Measurements from ENCODE around the gene CHKA. TPM values are rescaled to one million over a fixed set of nuclear protein-coding genes. Genes with fewer than 3 reads are reported as not detected.
A peak's percentile ranks its signal among the peaks of the same experiment; 100 is the strongest.

The CHKA gene
- total RNA-seq, 1 experiment from 2014 or later = 63.0 TPM

DNA sequence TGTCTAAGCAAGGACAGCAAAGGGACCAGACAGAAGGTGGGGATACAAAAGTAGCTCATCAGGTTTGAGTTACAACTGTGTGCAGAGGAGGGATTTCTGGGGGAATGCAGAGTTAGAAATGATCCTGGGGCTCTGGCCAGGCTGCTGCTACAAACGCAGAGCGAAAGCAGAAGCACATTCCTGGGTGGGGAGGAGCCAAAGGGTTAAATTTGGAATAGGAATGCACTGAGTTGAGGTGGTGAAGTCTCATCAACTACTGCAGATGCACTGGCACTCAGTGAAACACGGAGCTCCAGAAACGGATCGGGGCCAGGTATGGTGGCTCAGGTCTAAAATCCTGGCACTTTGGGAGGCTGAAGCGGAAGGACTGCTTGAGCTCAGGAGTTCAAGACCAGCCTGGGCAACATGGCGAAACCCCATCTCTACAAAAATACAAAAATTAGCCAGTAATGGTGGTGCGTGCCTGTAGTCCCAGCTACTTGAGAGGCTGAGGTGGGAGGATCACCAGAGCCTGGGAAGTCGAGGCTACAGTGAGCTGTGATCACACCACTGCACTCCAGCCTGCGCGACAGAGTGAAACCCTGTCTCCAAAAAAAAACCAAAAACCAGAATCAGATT is 3.2 kb downstream of the CHKA start:
- no peak overlapping the region for H2BK5ac ChIP-seq (ENCODE audit: insufficient read length, low read length)
- no peaks in the 10 kb centered on the region for H3K79me1 ChIP-seq (ENCODE audit: insufficient read depth, low read depth, low read length, poor library complexity, severe bottlenecking)
- Mint-ChIP-seq H3K9me3 (no peaks in the 10 kb centered on the region), H3K27me3 (ENCODE audit: low read depth) (no peaks in the 10 kb centered on the region), H3K4me3 (peak overlapping the region; percentile 67 to 82), H3K36me3 (ENCODE audit: insufficient read depth in 1 of 3, low read depth in 3 of 3) (peaks cover 5 to 37% (median 21%) of the 10 kb centered on the region in 3 experiments; a peak in 5 of 7 replicates), H3K4me1 (peaks cover 35 to 46% of the 10 kb centered on the region in 2 experiments), H3K27ac (peak overlapping the region; percentile 55 to 86 (median 84); a peak in 6 of 7 replicates)
- no peak overlapping the region for H3K18ac ChIP-seq (ENCODE audit: insufficient read length, low read depth, low read length)
- no peak overlapping the region for H3K56ac ChIP-seq (ENCODE audit: insufficient read length, low read depth, low read length)
- no peak overlapping the region for H3K27ac ChIP-seq (ENCODE audit: insufficient read length, low read depth, low read length)
- H2BK120ac ChIP-seq (ENCODE audit: low read depth, low read length, poor library complexity, severe bottlenecking) = no peak overlapping the region
- no peak overlapping the region for H2BK15ac ChIP-seq (ENCODE audit: low read depth, low read length)
- H3K23me2 ChIP-seq (ENCODE audit: insufficient read length, low read depth, low read length, poor library complexity, severe bottlenecking) = peaks cover 18% of the 10 kb centered on the region
- H2BK20ac ChIP-seq (ENCODE audit: low read depth, low read length, poor library complexity, severe bottlenecking) = no peak overlapping the region
- peak; percentile 54 for DNase-seq
- H2BK12ac ChIP-seq (ENCODE audit: insufficient read length, low read depth, low read length) = no peak overlapping the region
- peak overlapping the region; percentile 46 for H3K4me2 ChIP-seq (ENCODE audit: insufficient read depth, insufficient read length, low read length)
- TF ChIP-seq, protein P1, sequence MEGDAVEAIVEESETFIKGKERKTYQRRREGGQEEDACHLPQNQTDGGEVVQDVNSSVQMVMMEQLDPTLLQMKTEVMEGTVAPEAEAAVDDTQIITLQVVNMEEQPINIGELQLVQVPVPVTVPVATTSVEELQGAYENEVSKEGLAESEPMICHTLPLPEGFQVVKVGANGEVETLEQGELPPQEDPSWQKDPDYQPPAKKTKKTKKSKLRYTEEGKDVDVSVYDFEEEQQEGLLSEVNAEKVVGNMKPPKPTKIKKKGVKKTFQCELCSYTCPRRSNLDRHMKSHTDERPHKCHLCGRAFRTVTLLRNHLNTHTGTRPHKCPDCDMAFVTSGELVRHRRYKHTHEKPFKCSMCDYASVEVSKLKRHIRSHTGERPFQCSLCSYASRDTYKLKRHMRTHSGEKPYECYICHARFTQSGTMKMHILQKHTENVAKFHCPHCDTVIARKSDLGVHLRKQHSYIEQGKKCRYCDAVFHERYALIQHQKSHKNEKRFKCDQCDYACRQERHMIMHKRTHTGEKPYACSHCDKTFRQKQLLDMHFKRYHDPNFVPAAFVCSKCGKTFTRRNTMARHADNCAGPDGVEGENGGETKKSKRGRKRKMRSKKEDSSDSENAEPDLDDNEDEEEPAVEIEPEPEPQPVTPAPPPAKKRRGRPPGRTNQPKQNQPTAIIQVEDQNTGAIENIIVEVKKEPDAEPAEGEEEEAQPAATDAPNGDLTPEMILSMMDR (conservative IDR thresholded peaks at IDR 0.05) = no peak
- H3K9me3 ChIP-seq (ENCODE audit: control insufficient read depth, low read depth, low read length) = no peaks in the 10 kb centered on the region
- no peak overlapping the region for H3K23ac ChIP-seq (ENCODE audit: insufficient read length, low read depth, low read length)
- no peak overlapping the region for H3K4ac ChIP-seq (ENCODE audit: low read depth, low read length)
- no peaks in the 10 kb centered on the region for H3K27me3 ChIP-seq (ENCODE audit: insufficient read depth, low read length)
- no peak overlapping the region for H3K14ac ChIP-seq (ENCODE audit: insufficient read depth, low read length)
- H4K5ac ChIP-seq (ENCODE audit: insufficient read length, low read depth, low read length) = no peak overlapping the region
- no peak overlapping the region for H4K91ac ChIP-seq (ENCODE audit: insufficient read length, low read depth, low read length)
- no peaks in the 10 kb centered on the region for H4K20me1 ChIP-seq (ENCODE audit: control insufficient read depth, insufficient read depth, insufficient read length)
- no peaks in the 10 kb centered on the region; the same call in 1 of the 2 replicates for H3K4me1 ChIP-seq (ENCODE audit: insufficient read depth, low read length)
- H3K79me2 ChIP-seq (ENCODE audit: insufficient read depth, low read length) = peaks cover 59% of the 10 kb centered on the region
- no CpG with 5 or more reads among the region's 11 CpGs for WGBS (ENCODE audit: extremely low coverage, insufficient read length, low lambda C conversion rate)
- no peak overlapping the region for H3K9ac ChIP-seq (ENCODE audit: extremely low read depth, insufficient read length, low read length)
- no peak overlapping the region for H2AK5ac ChIP-seq (ENCODE audit: insufficient read length, low read length)
- no peak overlapping the region for H3T11ph ChIP-seq (ENCODE audit: low read length)
- H4K8ac ChIP-seq (replicated peaks; ENCODE audit: insufficient read length, low read depth, low read length) = no peak overlapping the region
- no peak overlapping the region for H2AFZ ChIP-seq (ENCODE audit: low read length)

All from H9 (cell line).